HCT116 (cell line): ENCODE measurements around the gene ATAD2B.

Experiments
- JUND ChIP-seq: IDR thresholded peaks from 2 replicates; pipeline ENCODE4 v1.6.1; 2012
- SIN3A ChIP-seq: IDR thresholded peaks from 2 replicates; pipeline ENCODE4 v1.6.1; 2012; ENCODE audit warnings: low read depth
- TCF7L2 ChIP-seq: IDR thresholded peaks from 2 replicates; pipeline ENCODE4 v1.7.0; 2011; ENCODE audit warnings: borderline replicate concordance, inconsistent platforms; ENCODE audit not compliant: insufficient read depth, insufficient read length; ENCODE audit errors: extremely low read depth
- TF ChIP-seq, protein P1 (sequence below), 3 experiments: fragments of 200-600 bp in 1 of 3; sonication (generic) in 1 of 3; IDR thresholded peaks in 2 of 3; conservative IDR thresholded peaks in 1 of 3; 2 replicates each; pipeline ENCODE4 v1.5.1; 2012 to 2017; ENCODE audit warnings: low read depth in 2 of 3, low read length in 2 of 3, antibody characterized with exemption in 1 of 3, borderline replicate concordance in 1 of 3, control low read depth in 1 of 3, mild to moderate bottlenecking in 1 of 3, mixed read lengths in 1 of 3, mixed run types in 1 of 3, moderate library complexity in 1 of 3; ENCODE audit not compliant: insufficient read depth in 1 of 3

- TF ChIP-seq JUND: no peak
- TF ChIP-seq, protein P1, sequence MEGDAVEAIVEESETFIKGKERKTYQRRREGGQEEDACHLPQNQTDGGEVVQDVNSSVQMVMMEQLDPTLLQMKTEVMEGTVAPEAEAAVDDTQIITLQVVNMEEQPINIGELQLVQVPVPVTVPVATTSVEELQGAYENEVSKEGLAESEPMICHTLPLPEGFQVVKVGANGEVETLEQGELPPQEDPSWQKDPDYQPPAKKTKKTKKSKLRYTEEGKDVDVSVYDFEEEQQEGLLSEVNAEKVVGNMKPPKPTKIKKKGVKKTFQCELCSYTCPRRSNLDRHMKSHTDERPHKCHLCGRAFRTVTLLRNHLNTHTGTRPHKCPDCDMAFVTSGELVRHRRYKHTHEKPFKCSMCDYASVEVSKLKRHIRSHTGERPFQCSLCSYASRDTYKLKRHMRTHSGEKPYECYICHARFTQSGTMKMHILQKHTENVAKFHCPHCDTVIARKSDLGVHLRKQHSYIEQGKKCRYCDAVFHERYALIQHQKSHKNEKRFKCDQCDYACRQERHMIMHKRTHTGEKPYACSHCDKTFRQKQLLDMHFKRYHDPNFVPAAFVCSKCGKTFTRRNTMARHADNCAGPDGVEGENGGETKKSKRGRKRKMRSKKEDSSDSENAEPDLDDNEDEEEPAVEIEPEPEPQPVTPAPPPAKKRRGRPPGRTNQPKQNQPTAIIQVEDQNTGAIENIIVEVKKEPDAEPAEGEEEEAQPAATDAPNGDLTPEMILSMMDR (IDR thresholded peaks at IDR 0.05 in 2 of 3, conservative IDR thresholded peaks at IDR 0.05 in 1 of 3; ENCODE audit: borderline replicate concordance in 1 of 3, insufficient read depth in 1 of 3, low read depth in 2 of 3, low read length in 2 of 3): no peak
- TF ChIP-seq SIN3A: no peak
- TF ChIP-seq TCF7L2: no peak
Measured at GRCh38 chr2:23721454-23721826, 205.5 kb downstream of the ATAD2B start.
